Sigmoid colon (tissue), 4 donors: ENCODE results near the gene CLCN3.

ENCODE experiments used
- CTCF ChIP-seq, 4 experiments: fragments of 450-650 bp in 3 of 4; fragments of 200-600 bp in 1 of 4; IDR thresholded peaks; one replicate each; pipeline ENCODE4 v1.5.1; 2016 to 2019; ENCODE audit warnings: antibody characterized with exemption in 4 of 4, mild to moderate bottlenecking in 3 of 4, moderate library complexity in 2 of 4
- EP300 ChIP-seq, 4 donors: sonication (generic); formaldehyde crosslinking; IDR thresholded peaks; one replicate each; pipeline ENCODE4 v1.6.1; 2017; ENCODE audit warnings: antibody characterized with exemption in 4 of 4
- POLR2A ChIP-seq, 2 donors: fragments of 450-650 bp; IDR thresholded peaks; one replicate each; pipeline ENCODE4 v1.6.1; 2016; ENCODE audit warnings: antibody characterized with exemption in 2 of 2, mild to moderate bottlenecking in 2 of 2, moderate library complexity in 2 of 2

GRCh38 chr4:169640261-169640870, 20.0 kb downstream of the CLCN3 start:
- TF ChIP-seq POLR2A (IDR thresholded peaks at IDR 0.05): no peak
- no peak for TF ChIP-seq CTCF (IDR thresholded peaks at IDR 0.05)
- no peak for TF ChIP-seq EP300 (IDR thresholded peaks at IDR 0.05)
